CD4-positive, alpha-beta T cell treated with Interleukin-10 for 1 hour (primary cell): Measurements from ENCODE around the gene ASB4.
"Not testable (repeated sequence)": the region's sequence is repeated elsewhere in the genome, so short reads cannot be mapped to it uniquely, and the experiment has no call there.

Source experiments
- DNase-seq: peaks from one replicate; pipeline ENCODE4 v3.0.0-alpha.2; 2020

Gene ASB4, protein sequence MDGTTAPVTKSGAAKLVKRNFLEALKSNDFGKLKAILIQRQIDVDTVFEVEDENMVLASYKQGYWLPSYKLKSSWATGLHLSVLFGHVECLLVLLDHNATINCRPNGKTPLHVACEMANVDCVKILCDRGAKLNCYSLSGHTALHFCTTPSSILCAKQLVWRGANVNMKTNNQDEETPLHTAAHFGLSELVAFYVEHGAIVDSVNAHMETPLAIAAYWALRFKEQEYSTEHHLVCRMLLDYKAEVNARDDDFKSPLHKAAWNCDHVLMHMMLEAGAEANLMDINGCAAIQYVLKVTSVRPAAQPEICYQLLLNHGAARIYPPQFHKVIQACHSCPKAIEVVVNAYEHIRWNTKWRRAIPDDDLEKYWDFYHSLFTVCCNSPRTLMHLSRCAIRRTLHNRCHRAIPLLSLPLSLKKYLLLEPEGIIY

GRCh38 chr7:95485391-95486123, at the start of gene ASB4:
TSS of gene ASB4 (plus strand) at chr7:95485943. CDS start at chr7:95485972, 29 bp downstream.
- DNase-seq = no peak

DNA sequence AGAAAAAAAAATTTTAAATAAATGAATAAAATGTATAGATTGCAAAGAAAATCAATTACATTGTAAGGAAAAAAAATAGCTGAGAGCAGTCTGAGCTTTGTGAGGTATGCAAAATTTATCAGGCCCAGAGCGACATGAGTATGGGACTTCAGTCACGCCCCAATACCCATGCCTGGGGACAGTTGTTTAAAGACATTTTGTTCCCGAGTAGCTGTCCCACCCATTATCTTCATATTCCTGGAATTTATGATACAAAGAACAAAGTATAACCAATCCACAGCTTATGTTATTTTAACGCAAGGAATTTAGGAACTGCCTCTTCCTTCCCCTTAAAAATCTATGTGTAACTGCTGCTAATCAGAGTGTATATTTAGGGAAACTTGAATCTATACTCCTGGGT, 49.3 kb upstream of the ASB4 start:
- DNase-seq = no peak

- no peak for DNase-seq
Measured at GRCh38 chr7:95440394-95441038, 45.2 kb upstream of the ASB4 start.

DNA sequence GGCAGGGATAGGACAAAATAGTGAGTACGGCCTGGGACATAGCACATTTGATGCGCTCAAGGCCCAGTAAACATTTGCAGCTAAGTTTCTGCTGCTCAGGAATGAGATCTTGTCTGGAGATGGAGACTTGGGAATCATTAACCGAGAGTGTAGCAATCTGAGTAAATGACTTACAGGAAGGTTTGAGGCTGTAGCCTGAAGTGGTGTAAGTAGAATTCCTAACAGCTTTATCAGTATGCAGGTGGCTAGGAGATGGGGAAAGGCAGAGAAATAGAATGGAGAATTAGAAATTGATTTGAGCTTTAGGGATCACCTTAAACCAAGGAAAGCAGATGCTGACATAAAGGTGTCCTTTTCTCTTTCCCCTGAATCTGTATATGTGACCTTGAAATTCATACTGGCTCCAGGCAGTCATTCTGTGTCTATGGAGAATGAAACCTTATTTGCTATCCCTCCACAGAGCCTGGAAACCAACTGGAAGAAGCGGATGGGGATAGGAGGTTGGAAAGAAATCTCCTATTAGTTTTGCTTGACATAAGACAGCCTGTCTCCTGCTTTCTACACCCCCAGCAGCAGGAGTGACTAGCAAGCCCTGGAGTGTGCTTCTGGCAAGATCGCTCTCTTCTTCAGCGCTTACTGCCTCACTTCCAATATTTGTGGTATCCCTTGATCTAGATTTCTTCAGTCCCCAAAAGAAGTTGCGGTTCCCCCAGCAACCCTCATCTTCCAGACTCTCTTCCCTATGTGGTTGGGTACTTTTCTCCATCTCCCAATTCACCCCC, 44.5 kb upstream of the ASB4 start:
- no peak for DNase-seq

GRCh38 chr7:95444796-95445195, 40.9 kb upstream of the ASB4 start:
- no peak for DNase-seq

DNA sequence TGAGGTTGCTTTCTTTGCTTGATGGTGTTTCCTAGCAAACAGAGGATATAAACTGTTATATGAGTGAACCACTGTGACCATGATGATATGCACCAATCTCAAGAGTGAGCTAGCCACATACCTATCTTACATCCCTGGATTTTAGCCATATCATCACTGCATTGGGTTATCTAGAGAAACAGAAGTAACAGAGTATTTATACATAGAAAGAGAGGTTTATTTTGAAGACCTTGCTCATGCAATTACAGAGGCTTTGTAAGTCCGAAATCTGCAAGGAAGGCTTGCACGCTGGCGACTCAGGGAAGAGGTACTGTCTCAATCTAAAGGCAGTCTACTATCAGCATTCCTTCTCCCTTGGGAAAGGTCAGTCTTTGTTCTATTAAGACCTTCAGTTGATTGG, 39.1 kb upstream of the ASB4 start:
- DNase-seq = no peak

DNA sequence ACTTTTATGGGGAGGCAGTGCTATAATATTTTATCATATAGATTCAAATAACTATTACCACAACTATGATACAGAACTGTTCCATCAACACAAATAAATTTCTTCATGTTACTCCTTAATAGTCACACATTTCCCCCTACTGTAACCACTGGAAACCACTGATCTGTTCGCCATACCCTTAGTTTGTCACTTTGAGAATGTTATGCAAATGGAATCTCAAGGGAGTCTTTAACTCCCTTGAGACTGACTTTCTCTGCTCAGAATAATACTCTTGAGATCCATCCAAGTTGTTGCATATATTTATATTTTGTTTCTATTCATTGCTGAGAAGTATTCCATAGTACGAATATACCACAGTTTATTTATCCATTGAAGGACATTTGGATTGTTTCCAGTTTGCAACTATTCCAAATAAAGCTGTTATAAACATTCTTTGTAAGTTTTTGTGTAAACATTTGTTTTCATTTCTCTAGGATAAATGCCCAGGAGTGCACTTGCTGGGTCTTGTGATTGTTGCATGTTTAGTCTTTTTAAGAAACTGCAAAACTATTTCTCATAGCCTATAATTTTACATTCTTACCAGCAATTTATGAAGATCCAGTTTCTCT, 31.2 kb upstream of the ASB4 start:
- no peak for DNase-seq

GRCh38 chr7:95457947-95458346, 27.8 kb upstream of the ASB4 start:
- no peak for DNase-seq

- DNase-seq = not testable (repeated sequence)
Measured at GRCh38 chr7:95460653-95461052, 25.1 kb upstream of the ASB4 start.

DNA sequence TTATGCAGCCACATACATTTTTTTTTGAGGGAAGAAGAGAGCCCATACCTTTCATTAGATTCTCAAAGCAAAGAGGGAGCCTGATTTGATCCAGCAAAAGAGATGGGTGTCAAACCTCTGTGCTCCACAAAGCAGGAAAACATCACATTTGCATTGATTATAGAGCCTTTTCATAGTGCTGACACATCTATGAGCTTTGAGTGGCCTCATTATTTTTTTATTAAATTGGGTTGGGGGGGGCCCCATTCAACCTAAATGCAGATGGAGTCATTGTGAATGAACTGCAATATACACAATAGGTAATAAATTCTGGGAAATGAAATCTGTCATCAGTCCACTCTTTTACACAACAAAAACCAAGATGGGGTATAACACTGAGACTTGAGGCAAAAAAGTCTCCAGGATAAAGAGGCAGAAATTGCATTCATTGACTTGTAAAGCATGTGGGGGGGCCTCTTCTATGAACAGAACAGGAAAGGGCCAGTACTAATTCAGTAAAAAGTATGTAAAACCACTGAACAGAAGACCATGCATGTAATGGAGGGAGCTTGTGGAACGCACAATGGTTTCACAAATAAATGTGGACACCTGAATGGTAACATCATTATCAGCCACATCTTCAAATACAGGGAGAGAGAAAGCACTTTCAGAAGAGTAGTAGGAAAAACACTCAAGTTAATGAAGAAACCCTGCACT, 17.7 kb upstream of the ASB4 start:
- DNase-seq = no peak

- DNase-seq = no peak
Measured at GRCh38 chr7:95469187-95469586, 16.6 kb upstream of the ASB4 start.

DNA sequence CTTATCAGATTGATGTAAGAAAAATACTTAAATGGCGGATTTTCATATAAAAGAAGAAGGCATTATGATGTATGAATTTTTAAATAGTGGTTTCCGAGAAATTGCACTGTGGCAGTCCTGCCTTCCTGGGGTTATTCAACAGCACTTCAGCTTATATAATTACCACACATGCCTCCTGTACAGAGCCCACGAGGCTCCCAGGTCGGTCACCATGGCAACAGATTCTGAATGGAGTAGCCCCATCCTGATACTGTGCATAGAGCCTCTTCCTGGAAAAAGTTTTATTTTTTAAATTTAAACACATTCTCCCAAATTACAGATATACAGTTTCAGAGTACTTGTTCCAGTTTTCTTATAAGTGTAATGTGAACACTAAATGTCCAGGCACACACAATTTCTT, 15.9 kb upstream of the ASB4 start:
- no peak for DNase-seq

- peak; percentile 4 for DNase-seq
Measured at GRCh38 chr7:95470452-95470851, 15.3 kb upstream of the ASB4 start.

GRCh38 chr7:95471071-95471470, 14.7 kb upstream of the ASB4 start:
- no peak for DNase-seq

- DNase-seq = no peak
Measured at GRCh38 chr7:95472581-95473161, 13.1 kb upstream of the ASB4 start.

DNA sequence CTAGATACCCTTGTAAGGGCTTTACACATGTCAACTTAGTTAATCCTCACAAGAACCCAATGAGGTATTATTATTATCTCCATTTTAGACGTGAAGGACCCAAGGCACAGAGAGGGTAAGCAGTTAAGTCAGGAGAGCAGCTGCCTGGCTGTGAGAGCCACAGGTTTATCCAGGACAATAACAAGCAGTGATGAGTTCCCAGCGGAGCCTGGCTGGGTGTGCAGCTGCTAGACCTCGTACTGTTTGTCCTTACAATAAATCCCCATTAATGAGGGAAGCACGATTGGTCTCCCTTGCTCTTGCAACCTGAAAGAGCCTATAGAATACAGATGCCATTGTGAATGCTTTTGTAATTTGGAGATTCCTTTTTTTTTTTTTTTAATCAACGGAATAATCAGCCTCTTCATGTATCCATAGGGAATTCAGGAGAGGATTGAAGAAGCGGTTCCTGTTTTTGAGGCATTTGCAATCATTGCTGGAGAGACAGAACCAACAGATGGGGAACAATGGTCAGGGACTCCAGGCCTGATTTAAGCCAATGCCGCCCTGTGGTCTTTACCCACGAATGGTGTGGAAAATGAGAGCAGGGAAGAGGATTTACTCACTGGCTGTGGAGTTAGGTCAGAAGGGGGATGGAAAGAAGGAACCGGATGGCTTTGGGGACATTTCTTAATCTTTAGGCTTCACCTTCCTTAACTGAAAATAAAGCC, 12.3 kb upstream of the ASB4 start:
- DNase-seq = no peak

DNA sequence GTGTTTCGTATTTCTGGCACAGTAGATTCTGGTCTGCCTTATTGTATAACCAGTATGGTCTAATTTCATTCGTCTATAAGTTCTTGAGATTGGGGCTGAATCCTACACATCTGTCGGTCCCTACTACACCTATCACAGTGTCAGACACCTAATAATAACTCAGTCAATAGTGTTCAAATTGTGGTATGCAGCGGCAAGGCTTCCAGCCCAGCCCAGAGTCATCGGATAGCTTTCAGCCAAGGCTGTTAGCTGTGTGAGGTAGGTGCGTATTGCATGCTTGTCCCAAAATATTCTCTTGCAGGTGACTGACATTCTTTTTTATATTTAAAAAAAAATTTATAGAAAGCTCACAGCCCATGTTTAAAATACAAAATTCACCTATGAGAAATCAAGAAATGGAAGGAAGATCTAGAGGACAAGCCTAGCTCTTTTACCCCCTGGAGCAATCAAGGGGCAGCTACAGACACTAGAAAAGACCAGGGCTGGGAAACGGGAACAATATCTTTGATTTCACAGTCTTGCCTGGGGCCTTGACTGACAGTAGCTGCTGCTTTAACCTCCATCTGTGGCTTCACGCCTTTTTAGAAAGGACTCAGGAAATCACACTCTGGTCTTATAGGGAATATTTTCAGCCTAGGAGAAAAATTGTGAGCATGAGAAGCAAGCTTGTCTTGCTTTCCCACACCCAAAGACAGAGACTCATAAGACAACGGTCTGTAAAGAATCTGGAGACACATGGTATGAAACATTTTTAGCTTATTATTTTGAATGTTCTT, 9.5 kb upstream of the ASB4 start:
- DNase-seq = no peak

DNA sequence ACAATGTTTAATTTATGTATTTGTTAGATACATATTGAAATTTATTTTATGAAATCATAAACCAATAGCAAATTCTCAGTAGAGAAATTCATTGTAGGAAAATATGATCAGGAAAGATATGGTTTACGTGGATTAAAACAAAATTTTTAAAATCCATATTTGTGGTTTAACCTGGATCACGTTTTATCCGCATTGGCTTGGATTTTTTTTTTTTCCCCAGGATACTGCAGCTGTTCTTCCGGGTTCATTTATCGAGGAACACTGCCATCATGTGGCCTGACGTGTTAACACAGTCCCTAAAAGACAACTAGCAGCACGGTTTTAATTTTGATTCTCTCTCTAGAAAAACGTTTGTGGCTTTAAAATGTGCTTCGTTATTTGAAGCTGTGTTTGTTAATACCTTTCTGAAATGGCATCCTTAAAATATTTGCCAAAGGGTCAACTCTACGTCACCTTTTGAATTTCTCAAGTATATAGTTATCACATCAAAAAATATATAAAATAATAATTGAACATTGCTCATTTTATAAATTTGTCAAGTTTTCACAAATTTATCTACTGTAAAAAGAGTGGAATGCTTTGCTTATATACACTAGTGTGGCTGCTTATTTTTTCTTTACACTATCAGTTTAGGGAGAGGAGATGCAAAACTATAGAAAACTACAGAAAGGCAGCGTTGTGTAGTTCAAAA, 8.7 kb upstream of the ASB4 start:
- peak; percentile 61 for DNase-seq

- no peak for DNase-seq
Measured at GRCh38 chr7:95478272-95479037, 7.3 kb upstream of the ASB4 start.
